Measurements from ENCODE around the gene SORCS3.

Gene SORCS3

DNA sequence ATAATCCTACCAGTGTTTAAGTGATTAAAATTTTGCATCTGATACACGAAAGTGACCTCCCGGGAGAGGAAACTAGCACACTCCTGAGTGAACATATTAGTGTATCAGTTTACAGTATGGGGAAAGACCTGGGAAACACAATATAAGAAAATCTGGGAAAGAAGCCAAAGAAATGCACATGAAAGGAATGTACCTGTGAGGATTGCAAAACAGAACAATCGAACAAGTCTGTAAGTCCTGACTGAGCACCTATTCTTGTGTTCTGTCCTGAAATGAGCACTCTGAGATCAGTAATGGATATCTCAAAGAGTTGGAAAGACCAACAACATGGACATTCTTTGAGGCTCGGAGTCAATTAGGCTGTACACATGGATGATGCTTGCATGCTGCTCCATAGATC lies 554.7 kb downstream of the SORCS3 start:
- H3K4me2 ChIP-seq (ENCODE audit: low read depth, low read length) = no peak overlapping the region
- H3K27ac ChIP-seq (ENCODE audit: low read length) = no peak overlapping the region
- DNase-seq = no peak

DNA sequence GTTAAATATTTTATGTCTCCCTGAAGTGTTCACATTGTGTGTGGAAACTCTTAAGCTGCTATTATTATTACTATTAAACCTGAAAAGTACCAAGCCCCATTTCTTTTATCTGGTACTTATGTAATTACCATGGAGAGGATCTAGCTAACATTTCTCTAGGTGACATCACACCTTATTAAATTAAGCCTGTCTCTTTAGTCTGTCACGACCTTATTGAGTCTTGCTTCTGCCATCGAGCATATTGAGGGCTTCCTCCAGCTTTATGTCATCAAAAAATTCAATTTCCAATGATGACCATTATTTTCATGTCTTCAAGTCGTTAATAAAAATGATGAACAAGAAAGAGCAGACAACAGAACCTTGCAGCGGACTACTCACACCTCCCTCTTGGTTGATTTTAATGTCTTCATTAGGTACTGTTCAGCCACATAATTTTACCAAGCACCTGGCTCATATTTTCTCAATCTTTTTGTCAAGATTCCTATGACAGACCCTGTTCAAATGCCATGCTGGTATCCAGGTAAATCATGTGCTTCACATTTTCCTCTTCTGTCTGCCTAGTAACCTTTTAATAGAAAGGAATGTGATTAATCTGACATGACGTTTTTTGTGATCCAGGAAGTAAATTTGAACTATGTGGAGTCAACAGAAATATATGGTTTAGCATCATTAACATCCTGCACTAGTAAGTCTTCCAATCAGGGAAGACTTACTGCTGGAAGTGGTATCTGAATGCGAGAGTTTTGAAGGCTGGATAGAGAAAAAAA lies 556.7 kb downstream of the SORCS3 start:
- Histone ChIP-seq H2AFZ (ENCODE audit: low read length) (no peak overlapping the region), H3K79me2 (ENCODE audit: low read length) (no peaks in the 10 kb centered on the region)

More for the DNA sequence above, 554.7 kb downstream of the SORCS3 start:
- Histone ChIP-seq H2AFZ (ENCODE audit: low read length) (no peak overlapping the region), H3K4me3 (ENCODE audit: low read length) (no peak overlapping the region), H3K27me3 (replicated peaks; ENCODE audit: insufficient read depth, low read length) (no peaks in the 10 kb centered on the region), H3K9me3 (replicated peaks; ENCODE audit: insufficient read depth, low read length) (no peaks in the 10 kb centered on the region), H4K20me1 (ENCODE audit: insufficient read depth, low read length) (no peaks in the 10 kb centered on the region), H3K36me3 (replicated peaks; ENCODE audit: insufficient read depth, low read length) (no peaks in the 10 kb centered on the region), H3K9ac (ENCODE audit: low read length) (no peak overlapping the region), H3K9me2 (replicated peaks; ENCODE audit: insufficient read depth, low read length) (no peaks in the 10 kb centered on the region), H3K4me1 (ENCODE audit: low read length) (no peaks in the 10 kb centered on the region), H3F3A (ENCODE audit: insufficient read depth, low read length) (no peaks in the 10 kb centered on the region), H3K79me2 (ENCODE audit: low read length) (no peaks in the 10 kb centered on the region)
- TF ChIP-seq EZH2phosphoT487 (IDR thresholded peaks at IDR 0.05; ENCODE audit: low read length) (no peak), EZH2 (optimal IDR thresholded peaks at IDR 0.05; ENCODE audit: low read depth, low read length) (no peak)
- TF ChIP-seq, protein P1, sequence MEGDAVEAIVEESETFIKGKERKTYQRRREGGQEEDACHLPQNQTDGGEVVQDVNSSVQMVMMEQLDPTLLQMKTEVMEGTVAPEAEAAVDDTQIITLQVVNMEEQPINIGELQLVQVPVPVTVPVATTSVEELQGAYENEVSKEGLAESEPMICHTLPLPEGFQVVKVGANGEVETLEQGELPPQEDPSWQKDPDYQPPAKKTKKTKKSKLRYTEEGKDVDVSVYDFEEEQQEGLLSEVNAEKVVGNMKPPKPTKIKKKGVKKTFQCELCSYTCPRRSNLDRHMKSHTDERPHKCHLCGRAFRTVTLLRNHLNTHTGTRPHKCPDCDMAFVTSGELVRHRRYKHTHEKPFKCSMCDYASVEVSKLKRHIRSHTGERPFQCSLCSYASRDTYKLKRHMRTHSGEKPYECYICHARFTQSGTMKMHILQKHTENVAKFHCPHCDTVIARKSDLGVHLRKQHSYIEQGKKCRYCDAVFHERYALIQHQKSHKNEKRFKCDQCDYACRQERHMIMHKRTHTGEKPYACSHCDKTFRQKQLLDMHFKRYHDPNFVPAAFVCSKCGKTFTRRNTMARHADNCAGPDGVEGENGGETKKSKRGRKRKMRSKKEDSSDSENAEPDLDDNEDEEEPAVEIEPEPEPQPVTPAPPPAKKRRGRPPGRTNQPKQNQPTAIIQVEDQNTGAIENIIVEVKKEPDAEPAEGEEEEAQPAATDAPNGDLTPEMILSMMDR (IDR thresholded peaks at IDR 0.05; ENCODE audit: low read length) = no peak

DNA sequence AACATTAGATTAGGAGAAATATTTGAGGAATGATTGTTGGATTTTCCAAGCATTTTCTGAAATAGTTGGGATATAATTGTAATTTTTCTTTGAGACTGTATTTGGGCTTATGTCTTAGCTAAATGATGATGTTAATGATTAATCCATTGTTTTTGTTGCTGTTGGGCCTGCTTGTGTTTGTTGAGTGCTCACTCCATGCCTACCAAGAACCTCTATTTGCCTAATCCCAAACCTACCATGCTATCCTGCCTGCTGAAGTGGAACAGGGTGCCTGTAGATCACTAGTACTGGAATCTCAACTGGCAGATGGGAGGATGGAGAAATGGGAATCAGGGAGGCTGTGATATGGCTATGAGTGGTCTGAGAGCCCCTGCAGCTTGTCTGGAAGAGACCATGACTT lies 565.5 kb downstream of the SORCS3 start:
- H3K27me3 ChIP-seq (replicated peaks; ENCODE audit: insufficient read depth, low read length) = no peaks in the 10 kb centered on the region

More for the DNA sequence above, 556.7 kb downstream of the SORCS3 start:
- Histone ChIP-seq H3K4me2 (ENCODE audit: low read depth, low read length) (no peak overlapping the region), H4K20me1 (ENCODE audit: insufficient read depth, low read length) (no peaks in the 10 kb centered on the region), H3F3A (ENCODE audit: insufficient read depth, low read length) (no peaks in the 10 kb centered on the region), H3K9me2 (replicated peaks; ENCODE audit: insufficient read depth, low read length) (no peaks in the 10 kb centered on the region), H3K9me3 (replicated peaks; ENCODE audit: insufficient read depth, low read length) (no peaks in the 10 kb centered on the region), H3K4me1 (ENCODE audit: low read length) (no peaks in the 10 kb centered on the region), H3K27ac (ENCODE audit: low read length) (no peak overlapping the region), H3K27me3 (replicated peaks; ENCODE audit: insufficient read depth, low read length) (no peaks in the 10 kb centered on the region), H3K4me3 (ENCODE audit: low read length) (no peak overlapping the region), H3K9ac (ENCODE audit: low read length) (no peak overlapping the region), H3K36me3 (replicated peaks; ENCODE audit: insufficient read depth, low read length) (no peaks in the 10 kb centered on the region)
- no peak for DNase-seq
- TF ChIP-seq, protein P1 (IDR thresholded peaks at IDR 0.05; ENCODE audit: low read length) = no peak
- no peak for TF ChIP-seq EZH2phosphoT487 (IDR thresholded peaks at IDR 0.05; ENCODE audit: low read length)
- no peak for TF ChIP-seq EZH2 (optimal IDR thresholded peaks at IDR 0.05; ENCODE audit: low read depth, low read length)

More for the DNA sequence above, 565.5 kb downstream of the SORCS3 start:
- Histone ChIP-seq H3K79me2 (ENCODE audit: low read length) (no peaks in the 10 kb centered on the region), H4K20me1 (ENCODE audit: insufficient read depth, low read length) (no peaks in the 10 kb centered on the region), H3K9me3 (replicated peaks; ENCODE audit: insufficient read depth, low read length) (no peaks in the 10 kb centered on the region), H3K36me3 (replicated peaks; ENCODE audit: insufficient read depth, low read length) (no peaks in the 10 kb centered on the region), H3K4me3 (ENCODE audit: low read length) (no peak overlapping the region), H2AFZ (ENCODE audit: low read length) (no peak overlapping the region), H3K9me2 (replicated peaks; ENCODE audit: insufficient read depth, low read length) (no peaks in the 10 kb centered on the region), H3F3A (ENCODE audit: insufficient read depth, low read length) (no peaks in the 10 kb centered on the region), H3K4me1 (ENCODE audit: low read length) (no peaks in the 10 kb centered on the region), H3K4me2 (ENCODE audit: low read depth, low read length) (no peak overlapping the region), H3K9ac (ENCODE audit: low read length) (no peak overlapping the region), H3K27ac (ENCODE audit: low read length) (no peak overlapping the region)
- TF ChIP-seq EZH2phosphoT487 (IDR thresholded peaks at IDR 0.05; ENCODE audit: low read length) = no peak
- TF ChIP-seq, protein P1 (IDR thresholded peaks at IDR 0.05; ENCODE audit: low read length) = no peak
- TF ChIP-seq EZH2 (optimal IDR thresholded peaks at IDR 0.05; ENCODE audit: low read depth, low read length) = no peak
- DNase-seq = no peak

Data from MM.1S (cell line).